ENCODE data around the gene NR3C2. TPM values are rescaled to one million over a fixed set of nuclear protein-coding genes. Genes with fewer than 3 reads are reported as not detected.

Gene NR3C2
- total and polyA plus RNA-seq, 3 donors from 2014 or later, result 17.6 to 28.1 (median 19.9) TPM

DNA sequence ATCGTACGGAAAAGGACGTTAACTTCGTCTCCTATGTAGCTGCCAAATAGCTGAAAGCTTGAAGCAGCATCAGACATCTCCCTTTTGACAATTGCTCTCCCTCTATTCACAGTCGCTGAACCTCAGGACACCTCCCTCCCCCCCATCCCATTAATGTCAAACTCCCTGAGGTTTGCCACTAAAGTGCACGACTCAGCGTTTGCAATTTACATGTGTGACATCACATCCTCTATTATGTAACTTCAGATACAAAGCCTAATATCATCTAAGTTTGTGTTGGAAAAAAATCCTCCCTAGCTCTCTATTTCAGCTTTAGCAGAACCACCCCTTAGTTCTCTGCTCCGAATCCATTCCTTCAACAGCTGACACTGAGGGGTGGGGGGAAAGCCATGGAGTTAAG is 5.5 kb upstream of the NR3C2 start:
- Histone ChIP-seq H3K27ac (no peak overlapping the region), H3K9me3 (no peaks in the 10 kb centered on the region), H3K36me3 (ENCODE audit: low read depth, missing control alignments) (no peaks in the 10 kb centered on the region), H3K4me3 (no peak overlapping the region), H3K4me1 (no peaks in the 10 kb centered on the region), H3K27me3 (no peaks in the 10 kb centered on the region)
- TF ChIP-seq, protein P1, sequence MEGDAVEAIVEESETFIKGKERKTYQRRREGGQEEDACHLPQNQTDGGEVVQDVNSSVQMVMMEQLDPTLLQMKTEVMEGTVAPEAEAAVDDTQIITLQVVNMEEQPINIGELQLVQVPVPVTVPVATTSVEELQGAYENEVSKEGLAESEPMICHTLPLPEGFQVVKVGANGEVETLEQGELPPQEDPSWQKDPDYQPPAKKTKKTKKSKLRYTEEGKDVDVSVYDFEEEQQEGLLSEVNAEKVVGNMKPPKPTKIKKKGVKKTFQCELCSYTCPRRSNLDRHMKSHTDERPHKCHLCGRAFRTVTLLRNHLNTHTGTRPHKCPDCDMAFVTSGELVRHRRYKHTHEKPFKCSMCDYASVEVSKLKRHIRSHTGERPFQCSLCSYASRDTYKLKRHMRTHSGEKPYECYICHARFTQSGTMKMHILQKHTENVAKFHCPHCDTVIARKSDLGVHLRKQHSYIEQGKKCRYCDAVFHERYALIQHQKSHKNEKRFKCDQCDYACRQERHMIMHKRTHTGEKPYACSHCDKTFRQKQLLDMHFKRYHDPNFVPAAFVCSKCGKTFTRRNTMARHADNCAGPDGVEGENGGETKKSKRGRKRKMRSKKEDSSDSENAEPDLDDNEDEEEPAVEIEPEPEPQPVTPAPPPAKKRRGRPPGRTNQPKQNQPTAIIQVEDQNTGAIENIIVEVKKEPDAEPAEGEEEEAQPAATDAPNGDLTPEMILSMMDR (IDR thresholded peaks at IDR 0.05), result no peak
- no peak for TF ChIP-seq POLR2A (IDR thresholded peaks at IDR 0.05)
- DNase-seq, result no peak
- intact Hi-C loops (cut with DNase I; ENCODE audit: low total_unique reads), result no loop called here
- WGBS, 2 donors, result 28 to 35% methylated on average over 8 of the region's 8 CpGs

DNA sequence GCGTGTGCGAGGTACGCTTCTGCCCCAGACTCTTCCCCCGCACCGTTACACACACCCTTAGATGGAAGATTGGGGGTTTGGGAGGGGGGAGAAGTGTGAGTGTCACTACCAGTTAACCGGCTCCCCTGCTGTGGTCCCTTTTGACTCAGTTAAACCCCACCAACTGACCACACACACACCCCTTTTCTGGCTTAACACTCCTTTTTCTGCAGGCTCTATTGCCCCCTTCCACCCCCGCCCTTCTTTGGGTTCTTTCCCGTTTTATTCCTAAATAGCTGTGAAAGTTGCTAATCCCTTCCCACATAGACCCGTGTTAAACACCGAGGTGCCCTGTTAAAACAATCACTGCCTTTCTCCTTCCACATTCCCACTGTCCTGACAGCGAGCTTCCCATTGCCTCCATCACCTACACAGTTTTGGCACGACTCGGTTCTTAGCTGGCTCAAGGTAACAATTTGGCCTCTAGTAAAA is 3.7 kb upstream of the NR3C2 start:
- Histone ChIP-seq H3K36me3 (ENCODE audit: low read depth, missing control alignments) (no peaks in the 10 kb centered on the region), H3K9me3 (no peaks in the 10 kb centered on the region), H3K4me3 (peak overlapping the region; percentile 86 to 91), H3K27me3 (no peaks in the 10 kb centered on the region), H3K27ac (peak overlapping the region; percentile 64 to 91), H3K4me1 (peaks cover under 1% of the 10 kb centered on the region)
- no peak for TF ChIP-seq POLR2A (IDR thresholded peaks at IDR 0.05)
- TF ChIP-seq, protein P1 (IDR thresholded peaks at IDR 0.05), result no peak
- WGBS, 2 donors, result 2 to 5% methylated on average over 10 to 13 of the region's 13 CpGs
- intact Hi-C loops (cut with DNase I; ENCODE audit: low total_unique reads), result no loop called here
- no peak for DNase-seq

DNA sequence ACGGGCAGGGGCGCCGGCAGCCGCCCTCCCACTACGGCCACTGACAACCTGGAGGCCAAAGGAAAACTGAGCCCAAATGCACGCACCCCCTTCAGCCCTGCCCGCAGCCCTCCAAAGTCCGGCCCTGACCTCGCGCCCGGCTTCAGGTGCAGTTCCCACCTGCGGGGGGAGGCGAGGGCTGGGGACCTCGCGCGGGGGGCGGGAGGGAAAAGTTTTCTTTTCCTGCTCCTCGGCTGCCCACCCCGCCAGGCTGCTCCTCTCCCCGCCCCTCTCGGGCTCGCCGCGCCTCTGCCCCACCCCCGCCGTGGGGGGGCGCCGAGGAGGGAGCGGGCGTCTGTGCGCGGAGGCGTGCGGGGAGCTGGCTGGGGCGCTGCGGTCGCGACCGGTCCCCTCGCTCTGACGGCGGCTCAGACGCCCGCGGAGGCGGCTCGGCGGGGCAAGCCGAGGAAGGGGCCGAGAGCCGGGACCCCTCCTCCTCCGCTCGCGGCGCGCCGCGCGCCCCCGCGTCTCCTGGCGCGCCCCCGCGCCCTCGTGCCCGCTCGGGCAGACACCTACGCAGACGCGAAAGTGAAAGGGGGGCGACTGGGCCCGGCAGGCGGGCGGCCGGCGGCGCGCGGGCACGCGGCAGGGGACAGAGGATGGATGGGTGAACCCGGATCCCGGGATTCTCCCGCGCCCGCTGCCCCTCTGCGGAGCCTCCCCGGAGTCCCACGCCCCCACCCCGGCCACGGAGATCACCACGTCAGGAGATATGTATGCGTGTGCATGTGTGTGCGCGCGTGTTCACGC is 3.1 kb upstream of the NR3C2 start:
- peak; percentile 73 for DNase-seq
- H3K9me3 ChIP-seq, result no peaks in the 10 kb centered on the region
- intact Hi-C loops (cut with DNase I; ENCODE audit: low total_unique reads), result no loop called here
- WGBS, 2 donors, result 0% methylated on average over 32 of the region's 98 CpGs; no CpG with 5 or more reads in 1 of the 2 donors
- H3K4me1 ChIP-seq, result peaks cover 5% of the 10 kb centered on the region
- H3K4me3 ChIP-seq, result peak overlapping the region; percentile 86 to 91
- H3K27me3 ChIP-seq, result no peaks in the 10 kb centered on the region
- TF ChIP-seq, protein P1 (IDR thresholded peaks at IDR 0.05), result no peak
- TF ChIP-seq POLR2A (IDR thresholded peaks at IDR 0.05), result no peak
- no peaks in the 10 kb centered on the region for H3K36me3 ChIP-seq (ENCODE audit: low read depth, missing control alignments)
- H3K27ac ChIP-seq, result peak overlapping the region; percentile 64 to 91

DNA sequence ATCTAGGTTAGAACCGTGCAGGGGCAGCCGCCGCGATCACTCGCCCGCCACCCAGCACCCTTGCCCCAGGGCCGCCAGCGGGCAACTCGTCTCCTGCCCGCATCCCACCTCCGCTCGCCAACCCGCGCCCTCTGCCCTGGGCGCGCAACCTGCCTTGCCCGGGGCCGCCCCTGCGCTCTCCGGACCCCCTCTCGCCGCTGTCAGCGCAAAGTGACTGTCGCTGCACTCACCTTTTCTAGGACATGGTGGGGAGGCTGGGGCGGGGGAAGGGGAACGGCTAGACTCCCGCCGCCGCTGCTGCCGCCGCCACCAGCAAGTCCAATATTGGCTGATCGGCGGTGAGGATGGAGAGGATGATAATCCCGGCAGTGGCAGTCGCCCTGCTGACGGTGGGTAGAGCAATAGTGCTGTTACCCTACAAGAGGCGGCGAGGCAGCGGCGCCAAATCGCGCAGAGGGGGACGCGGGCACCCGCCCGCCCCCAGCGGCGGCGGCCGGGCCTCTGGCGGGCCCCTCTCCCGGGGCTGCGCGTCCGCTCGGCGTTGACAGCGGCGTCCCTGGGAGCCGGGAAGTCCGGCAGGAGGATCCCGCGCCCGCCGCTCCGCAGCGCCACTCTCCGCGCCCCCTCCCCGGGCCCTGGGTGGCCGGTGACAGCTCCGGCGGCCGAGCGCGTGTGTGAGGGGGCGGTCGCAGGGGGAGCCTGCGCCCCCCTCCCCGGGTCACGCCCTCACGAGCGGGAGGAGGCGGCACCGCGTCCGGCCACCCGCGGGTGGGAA is 2.3 kb upstream of the NR3C2 start:
- Histone ChIP-seq H3K36me3 (ENCODE audit: low read depth, missing control alignments) (no peaks in the 10 kb centered on the region), H3K9me3 (no peaks in the 10 kb centered on the region), H3K27ac (peak overlapping the region; percentile 64 to 91), H3K4me1 (peaks cover 5% of the 10 kb centered on the region), H3K4me3 (peak overlapping the region; percentile 86 to 91), H3K27me3 (no peaks in the 10 kb centered on the region)
- peak; percentile 18 for DNase-seq
- intact Hi-C loops (cut with DNase I; ENCODE audit: low total_unique reads), result no loop called here
- TF ChIP-seq, protein P1 (IDR thresholded peaks at IDR 0.05), result no peak
- no peak for TF ChIP-seq POLR2A (IDR thresholded peaks at IDR 0.05)
- WGBS, 2 donors, result 0 to 1% methylated on average over 32 to 63 of the region's 89 CpGs

All from testis (tissue), 3 donors.